ENCODE data around the gene MCM5. TPM values are rescaled to one million over a fixed set of nuclear protein-coding genes. Genes with fewer than 3 reads are reported as not detected.

The MCM5 gene
- total RNA-seq, 1 donor from 2014 or later: 8.3 TPM

- intact Hi-C loops (cut with micrococcal nuclease): no loop called here
- DNase-seq: no peak
- Histone ChIP-seq H3K27ac (replicated peaks) (no peak overlapping the region), H3K27me3 (ENCODE audit: low read depth) (no peaks in the 10 kb centered on the region), H3K4me1 (no peaks in the 10 kb centered on the region), H3K4me3 (no peak overlapping the region), H3K36me3 (peaks cover 74% of the 10 kb centered on the region), H3K9me3 (replicated peaks) (no peaks in the 10 kb centered on the region)
- no peak for TF ChIP-seq CTCF (IDR thresholded peaks at IDR 0.05; ENCODE audit: borderline replicate concordance)
Measured at GRCh38 chr22:35422145-35422544, 22.2 kb downstream of the MCM5 start.

DNA sequence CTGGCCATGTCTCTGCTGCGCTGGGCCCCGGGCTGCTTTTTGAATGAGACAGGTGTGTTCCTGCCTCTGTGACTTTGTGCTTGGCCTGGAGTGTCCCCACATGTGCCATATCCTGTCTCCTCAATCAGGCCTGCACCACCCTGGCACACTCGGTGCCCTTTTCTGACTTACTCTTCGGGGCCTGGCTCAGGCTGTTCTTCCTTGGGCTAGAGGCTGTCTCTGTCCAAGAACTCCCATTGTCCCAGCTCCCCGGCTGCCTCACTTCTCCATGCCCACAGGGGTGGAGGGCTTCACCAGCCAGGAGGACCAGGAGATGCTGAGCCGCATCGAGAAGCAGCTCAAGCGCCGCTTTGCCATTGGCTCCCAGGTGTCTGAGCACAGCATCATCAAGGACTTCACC, 23.0 kb downstream of the MCM5 start:
- TF ChIP-seq CTCF (IDR thresholded peaks at IDR 0.05; ENCODE audit: borderline replicate concordance): no peak
- intact Hi-C loops (cut with micrococcal nuclease): no loop called here
- no peak for DNase-seq
- H3K36me3 ChIP-seq: peaks cover 67% of the 10 kb centered on the region
- no peak overlapping the region for H3K4me3 ChIP-seq
- no peaks in the 10 kb centered on the region for H3K9me3 ChIP-seq (replicated peaks)
- H3K27me3 ChIP-seq (ENCODE audit: low read depth): no peaks in the 10 kb centered on the region
- no peaks in the 10 kb centered on the region for H3K4me1 ChIP-seq
- no peak overlapping the region for H3K27ac ChIP-seq (replicated peaks)

GRCh38 chr22:35424081-35424480, 24.1 kb downstream of the MCM5 start:
- intact Hi-C loops (cut with micrococcal nuclease): no loop called here
- Histone ChIP-seq H3K4me1 (no peaks in the 10 kb centered on the region), H3K27me3 (ENCODE audit: low read depth) (no peaks in the 10 kb centered on the region), H3K9me3 (replicated peaks) (no peaks in the 10 kb centered on the region), H3K36me3 (peaks cover 56% of the 10 kb centered on the region), H3K4me3 (no peak overlapping the region), H3K27ac (replicated peaks) (no peak overlapping the region)
- TF ChIP-seq CTCF (IDR thresholded peaks at IDR 0.05; ENCODE audit: borderline replicate concordance): no peak
- DNase-seq: no peak

- TF ChIP-seq CTCF (IDR thresholded peaks at IDR 0.05; ENCODE audit: borderline replicate concordance): no peak
- intact Hi-C loops (cut with micrococcal nuclease): no loop called here
- peaks cover 49% of the 10 kb centered on the region for H3K36me3 ChIP-seq
- H3K4me1 ChIP-seq: no peaks in the 10 kb centered on the region
- no peak overlapping the region for H3K27ac ChIP-seq (replicated peaks)
- H3K27me3 ChIP-seq (ENCODE audit: low read depth): no peaks in the 10 kb centered on the region
- DNase-seq: no peak
- H3K4me3 ChIP-seq: no peak overlapping the region
- no peaks in the 10 kb centered on the region for H3K9me3 ChIP-seq (replicated peaks)
Measured at GRCh38 chr22:35424761-35425160, 24.8 kb downstream of the MCM5 start.

- DNase-seq: no peak
- Histone ChIP-seq H3K9me3 (replicated peaks) (no peaks in the 10 kb centered on the region), H3K27ac (replicated peaks) (no peak overlapping the region), H3K27me3 (ENCODE audit: low read depth) (no peaks in the 10 kb centered on the region), H3K36me3 (peaks cover 41% of the 10 kb centered on the region), H3K4me1 (peaks cover 2% of the 10 kb centered on the region), H3K4me3 (no peak overlapping the region)
- intact Hi-C loops (cut with micrococcal nuclease): no loop called here
- no peak for TF ChIP-seq CTCF (IDR thresholded peaks at IDR 0.05; ENCODE audit: borderline replicate concordance)
Measured at GRCh38 chr22:35425546-35425945, 25.6 kb downstream of the MCM5 start.

Measured in left ventricle myocardium inferior (tissue), 1 donor.